Heart left ventricle (tissue), 13 donors: Measurements from ENCODE around the gene AFAP1.

Experiments used
- POLR2A ChIP-seq, 2 donors: fragments of 450-650 bp; IDR thresholded peaks; one replicate each; pipeline ENCODE4 v1.6.1; 2017; ENCODE audit warnings: antibody characterized with exemption in 2 of 2, mild to moderate bottlenecking in 2 of 2, moderate library complexity in 2 of 2
- TF ChIP-seq, protein P1 (sequence below), 12 donors: fragments of 200-600 bp; sonication (generic) in 4 of 12; IDR thresholded peaks; one replicate each; pipeline versions ENCODE4 v1.5.0 to v1.8.0; 2018 to 2022; ENCODE audit warnings: antibody characterized with exemption in 12 of 12, mild to moderate bottlenecking in 5 of 12
- donor health status: ischemic (EF 13 %, LVEDD 7.1; RV severe dilation, severe dysfunction).
- donor health status: DM: no; HTN: yes; CAD: no.
- donor health status: DM: no; HTN: no; CAD: no.
- donor health status: ischemic (EF 25% LVEDD 6.9; RV normal size, moderate dysfunction).
- donor health status: ischemic (EF 25% LVEDD 5.7; RV mildly dilated, moderate dysfunction).
- donor health status: ischemic (EF 35%, LVEDD 5.7; RV mildly dilated, moderate dysfunction).
- donor health status: nonischemic (EF 11% LVEDD 7.7; RV severe dilation, severe dysfunction).
- donor health status: DM: yes; HTN: yes; CAD: no.
- donor health status: PGD.
- donor health status: ischemic (EF 29% LVEDD 5.4; RV normal size, mild dysfunction).
- donor health status: nonischemic (EF 23%, LVEDD 6.1; RV moderate dilation, normal function).

DNA sequence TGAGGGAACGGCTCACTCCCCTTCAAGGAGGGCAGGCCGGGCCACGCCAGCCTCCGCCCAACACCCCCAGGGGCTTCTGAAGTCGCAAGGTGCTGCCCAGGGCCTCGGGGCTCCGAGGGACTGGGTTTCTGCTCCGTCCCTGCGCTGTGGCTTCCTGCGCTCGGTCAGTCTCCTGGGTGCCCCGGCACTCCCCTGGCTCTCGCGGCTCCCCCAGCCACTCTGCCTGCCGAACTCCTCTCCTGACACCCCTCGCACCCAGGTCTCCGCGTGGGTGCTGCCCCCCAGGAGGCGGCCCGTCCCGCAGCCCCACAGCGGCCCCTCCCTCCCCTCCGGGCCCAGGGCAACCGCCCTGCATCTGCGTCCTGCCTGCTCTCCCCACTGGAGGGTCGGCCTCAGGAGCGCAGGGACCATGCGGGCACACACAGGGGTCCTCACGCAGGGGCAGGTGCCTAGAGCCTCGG is 151.9 kb downstream of the AFAP1 start:
- TF ChIP-seq, protein P1, sequence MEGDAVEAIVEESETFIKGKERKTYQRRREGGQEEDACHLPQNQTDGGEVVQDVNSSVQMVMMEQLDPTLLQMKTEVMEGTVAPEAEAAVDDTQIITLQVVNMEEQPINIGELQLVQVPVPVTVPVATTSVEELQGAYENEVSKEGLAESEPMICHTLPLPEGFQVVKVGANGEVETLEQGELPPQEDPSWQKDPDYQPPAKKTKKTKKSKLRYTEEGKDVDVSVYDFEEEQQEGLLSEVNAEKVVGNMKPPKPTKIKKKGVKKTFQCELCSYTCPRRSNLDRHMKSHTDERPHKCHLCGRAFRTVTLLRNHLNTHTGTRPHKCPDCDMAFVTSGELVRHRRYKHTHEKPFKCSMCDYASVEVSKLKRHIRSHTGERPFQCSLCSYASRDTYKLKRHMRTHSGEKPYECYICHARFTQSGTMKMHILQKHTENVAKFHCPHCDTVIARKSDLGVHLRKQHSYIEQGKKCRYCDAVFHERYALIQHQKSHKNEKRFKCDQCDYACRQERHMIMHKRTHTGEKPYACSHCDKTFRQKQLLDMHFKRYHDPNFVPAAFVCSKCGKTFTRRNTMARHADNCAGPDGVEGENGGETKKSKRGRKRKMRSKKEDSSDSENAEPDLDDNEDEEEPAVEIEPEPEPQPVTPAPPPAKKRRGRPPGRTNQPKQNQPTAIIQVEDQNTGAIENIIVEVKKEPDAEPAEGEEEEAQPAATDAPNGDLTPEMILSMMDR (IDR thresholded peaks at IDR 0.05): no peak
- TF ChIP-seq POLR2A (IDR thresholded peaks at IDR 0.05): no peak
